ENCODE measurements around the gene GPC6.

The GPC6 gene

DNA sequence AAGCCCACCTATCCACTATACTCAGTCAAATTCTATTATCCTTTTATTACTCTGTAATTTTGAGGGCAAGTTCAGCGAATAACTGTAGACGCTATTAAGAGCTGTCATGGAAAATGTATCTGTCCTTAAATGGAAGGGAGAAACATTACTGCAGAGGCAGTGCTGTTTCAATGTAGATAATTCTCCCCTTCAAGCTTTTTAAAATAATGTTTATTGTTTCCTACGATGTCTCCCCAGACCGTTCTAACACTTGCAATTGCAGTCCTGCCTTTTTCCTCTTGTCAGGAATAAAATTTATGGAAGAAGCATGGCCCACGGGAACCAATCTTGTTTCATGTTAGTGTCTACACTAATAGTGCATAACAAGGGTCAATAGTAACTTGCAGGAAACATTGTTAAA is 159.5 kb downstream of the GPC6 start:
- DNase-seq, result no peak

DNA sequence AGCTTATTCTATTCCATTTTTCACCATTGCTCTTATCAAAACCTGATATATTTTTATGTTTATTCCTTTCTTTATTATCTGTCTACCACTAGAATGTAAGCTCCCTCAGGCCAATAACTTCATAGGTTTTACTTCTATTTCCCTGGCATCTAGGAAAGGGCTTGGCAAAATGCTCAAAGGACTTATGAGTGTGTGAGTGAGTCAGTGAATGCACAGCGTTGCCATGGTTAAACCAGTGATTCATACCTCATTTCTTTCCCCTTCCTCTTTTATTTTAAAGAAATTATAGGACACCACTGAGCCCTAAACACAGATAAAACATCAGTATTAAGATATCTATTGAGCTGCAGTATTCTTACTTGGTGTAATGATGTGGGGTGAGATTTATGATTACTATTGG is 162.1 kb downstream of the GPC6 start:
- DNase-seq, result no peak

DNA sequence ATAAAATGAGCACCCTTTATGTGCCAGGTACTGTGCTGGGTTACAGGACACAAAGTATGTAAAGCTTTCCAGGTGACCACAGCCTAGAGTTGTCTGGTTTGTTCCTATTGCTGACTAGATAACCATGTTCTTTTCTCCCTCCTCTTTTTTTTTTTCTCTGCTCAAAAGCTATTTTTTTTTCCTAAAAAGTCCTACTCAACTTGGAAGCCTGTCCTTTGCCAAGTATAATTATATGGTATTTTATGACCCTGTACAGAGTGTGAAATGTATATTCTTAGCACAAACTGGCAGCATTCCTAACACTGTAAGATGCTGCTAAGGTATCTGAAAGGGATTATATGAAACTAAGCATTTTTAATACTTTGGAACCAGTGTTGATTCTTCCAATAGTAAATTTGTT is 171.0 kb downstream of the GPC6 start:
- DNase-seq, result no peak

DNA sequence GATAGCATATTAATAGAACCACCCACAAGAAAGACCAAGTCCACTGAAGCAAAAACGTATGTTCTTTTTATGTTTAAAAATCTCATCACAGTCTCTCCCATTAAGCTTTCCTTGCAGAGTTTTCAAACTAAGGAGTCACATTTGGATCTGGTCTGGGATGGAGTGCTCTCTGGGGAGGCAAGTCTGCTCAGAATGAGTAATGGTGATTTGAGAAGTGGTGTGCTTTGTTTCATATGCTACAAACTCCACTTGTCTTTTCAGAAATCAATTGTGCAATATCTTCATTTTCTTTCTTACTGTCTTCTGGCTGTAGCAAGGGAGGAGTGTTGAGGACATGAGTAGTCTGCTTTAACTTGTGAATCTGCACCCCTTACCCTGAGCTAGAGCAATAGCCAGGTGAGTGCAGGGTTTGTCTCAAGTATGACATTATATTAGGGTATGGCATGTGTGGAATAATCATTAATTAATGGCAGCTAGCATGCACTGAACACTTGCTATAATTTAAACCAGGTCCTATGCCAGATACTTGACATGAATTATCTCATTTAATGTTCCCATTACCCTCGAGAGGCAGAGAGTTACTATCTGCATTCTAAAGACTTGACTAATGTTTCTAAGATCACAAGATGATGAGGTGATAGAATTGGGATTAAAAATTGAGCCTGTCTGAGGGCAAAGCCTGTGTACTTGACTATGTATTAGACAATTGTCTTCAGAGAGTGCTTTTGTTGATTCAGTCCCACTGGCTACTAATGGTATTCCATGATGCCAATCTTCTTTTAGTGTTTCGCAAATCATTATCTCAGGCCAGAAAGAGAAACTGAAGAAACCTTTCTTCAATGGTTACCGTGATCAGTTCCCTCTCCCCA is 171.8 kb downstream of the GPC6 start:
- DNase-seq, result no peak

DNA sequence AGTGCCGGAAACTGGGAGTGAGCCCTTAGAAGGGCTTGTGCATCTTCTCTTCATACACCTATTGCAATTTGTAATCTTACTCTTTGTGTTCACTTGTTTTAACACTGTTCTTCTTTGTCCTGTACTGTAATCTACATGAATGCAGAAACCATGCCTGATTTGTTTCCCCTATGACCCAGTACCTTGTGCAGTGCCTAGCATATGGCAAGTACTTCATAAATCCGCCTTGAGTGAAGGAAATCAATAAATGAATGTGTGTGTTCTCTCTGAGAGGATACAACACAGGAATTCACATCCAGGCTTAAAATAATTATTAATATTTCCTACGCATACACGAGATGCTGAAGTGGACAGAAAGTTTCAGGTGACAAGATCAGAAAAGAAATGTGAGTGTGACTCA is 172.6 kb downstream of the GPC6 start:
- no peak for DNase-seq

DNA sequence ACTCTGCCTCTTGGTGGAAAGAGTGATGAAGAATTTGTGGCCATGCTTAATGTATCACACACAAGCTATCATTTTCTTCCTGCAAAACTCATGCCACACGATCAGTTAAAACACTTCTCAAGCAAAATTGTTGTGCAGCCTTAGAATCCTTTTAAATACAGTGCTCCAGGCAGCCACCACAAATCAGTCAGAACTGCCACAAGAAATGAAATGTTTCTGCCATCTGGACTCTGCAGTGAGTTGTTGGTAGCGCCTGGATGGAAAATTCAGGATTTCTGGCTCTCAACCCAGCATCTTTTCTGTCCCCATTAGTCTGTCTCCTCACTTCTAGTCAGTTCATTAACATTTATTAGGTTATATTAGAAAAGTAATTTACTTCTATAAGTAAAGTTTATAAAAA is 179.5 kb downstream of the GPC6 start:
- no peak for DNase-seq

DNA sequence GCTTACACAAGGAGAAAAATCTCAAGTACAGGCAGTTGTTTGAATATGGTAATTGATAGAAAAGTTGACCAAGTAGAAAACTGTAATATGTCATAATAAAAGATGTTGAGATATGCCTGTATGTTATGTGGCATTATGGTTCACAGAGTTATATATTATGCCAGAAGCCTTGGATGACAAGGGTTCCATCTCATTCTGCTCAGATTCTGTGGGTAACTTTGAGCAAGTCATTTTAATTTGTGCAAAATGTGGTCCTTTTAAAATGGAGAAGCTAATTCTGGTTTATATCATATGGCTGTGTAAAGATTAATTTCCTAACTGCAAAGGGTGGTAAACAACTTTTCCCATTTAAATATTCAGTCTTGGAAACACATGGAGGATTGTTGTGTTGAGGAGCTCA is 180.9 kb downstream of the GPC6 start:
- DNase-seq, result no peak

DNA sequence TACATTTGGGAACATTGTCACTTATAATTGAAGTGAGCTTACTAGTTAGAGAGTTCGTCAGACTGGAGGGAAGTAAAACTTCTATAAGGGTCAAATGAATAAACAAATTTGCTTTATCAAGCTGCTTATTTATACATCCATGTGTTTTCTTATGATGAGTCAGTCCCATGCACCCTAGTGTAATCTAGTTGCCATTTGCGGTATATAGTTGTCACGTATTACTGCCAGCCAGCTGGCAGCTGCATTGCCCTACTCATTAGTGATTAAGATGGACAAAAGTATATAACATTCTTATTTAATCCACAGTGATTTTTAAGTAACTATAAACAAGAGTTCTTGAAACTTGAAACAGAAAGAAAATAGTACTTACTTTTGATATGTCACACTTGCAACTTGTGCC is 182.4 kb downstream of the GPC6 start:
- no peak for DNase-seq

DNA sequence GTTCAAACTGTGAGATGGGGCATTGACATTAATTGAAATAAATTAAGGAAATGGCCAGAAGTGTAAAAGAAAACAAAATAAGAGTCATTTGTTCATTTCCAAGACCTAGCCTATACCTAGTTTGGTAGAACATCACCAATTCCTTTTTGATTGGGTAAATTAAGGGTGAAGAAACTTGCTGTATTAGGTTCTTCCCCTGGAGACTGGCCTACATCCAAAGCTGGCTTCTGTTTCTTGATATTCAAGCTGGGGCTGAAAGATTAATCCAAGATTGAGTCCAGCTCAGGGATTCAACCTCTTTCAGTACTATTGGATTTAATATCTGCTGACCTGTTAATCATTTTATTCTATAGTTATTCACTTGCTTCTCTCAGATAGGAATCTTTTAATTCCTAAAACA is 183.2 kb downstream of the GPC6 start:
- no peak for DNase-seq

DNA sequence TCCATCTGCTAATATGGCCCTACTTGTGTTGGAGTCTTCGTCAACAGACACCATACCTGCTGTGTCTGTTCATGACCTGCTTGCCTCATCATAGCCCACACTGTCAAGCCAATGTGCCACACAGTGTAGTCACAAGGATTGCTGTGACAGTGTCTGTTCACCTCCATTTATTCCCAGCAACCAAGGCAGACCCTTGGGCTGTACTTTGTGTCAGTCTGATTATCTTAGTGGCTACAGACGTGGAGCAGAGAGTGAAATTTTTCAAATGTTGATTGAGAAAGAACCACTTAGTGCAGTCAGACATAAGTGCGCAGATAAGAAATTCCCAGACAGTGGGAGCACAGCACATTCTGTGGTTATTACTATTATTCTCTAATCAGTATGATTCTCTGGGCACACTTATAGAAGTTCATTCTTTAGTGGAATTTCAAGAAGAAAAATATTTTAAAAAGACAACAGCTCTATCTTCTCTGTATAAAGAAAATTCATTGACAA is 184.6 kb downstream of the GPC6 start:
- DNase-seq, result no peak

DNA sequence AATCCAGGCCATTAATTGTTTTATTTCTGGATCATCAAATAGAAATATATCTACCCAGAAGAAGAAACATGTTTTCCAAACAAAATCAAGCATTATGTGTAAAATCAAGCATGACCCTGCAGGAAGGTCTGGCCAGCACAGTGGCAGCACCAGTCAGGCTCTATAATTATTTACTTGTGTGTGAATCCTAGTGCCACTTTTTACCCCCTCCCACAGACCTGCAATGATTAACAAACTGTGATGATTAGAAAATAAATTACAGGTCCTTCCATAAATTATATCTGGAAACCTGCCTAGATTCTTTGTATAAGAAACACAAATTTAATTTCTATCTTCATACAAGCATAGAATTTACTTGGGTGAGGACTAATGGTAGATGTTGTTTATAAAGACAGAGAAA is 186.1 kb downstream of the GPC6 start:
- no peak for DNase-seq

DNA sequence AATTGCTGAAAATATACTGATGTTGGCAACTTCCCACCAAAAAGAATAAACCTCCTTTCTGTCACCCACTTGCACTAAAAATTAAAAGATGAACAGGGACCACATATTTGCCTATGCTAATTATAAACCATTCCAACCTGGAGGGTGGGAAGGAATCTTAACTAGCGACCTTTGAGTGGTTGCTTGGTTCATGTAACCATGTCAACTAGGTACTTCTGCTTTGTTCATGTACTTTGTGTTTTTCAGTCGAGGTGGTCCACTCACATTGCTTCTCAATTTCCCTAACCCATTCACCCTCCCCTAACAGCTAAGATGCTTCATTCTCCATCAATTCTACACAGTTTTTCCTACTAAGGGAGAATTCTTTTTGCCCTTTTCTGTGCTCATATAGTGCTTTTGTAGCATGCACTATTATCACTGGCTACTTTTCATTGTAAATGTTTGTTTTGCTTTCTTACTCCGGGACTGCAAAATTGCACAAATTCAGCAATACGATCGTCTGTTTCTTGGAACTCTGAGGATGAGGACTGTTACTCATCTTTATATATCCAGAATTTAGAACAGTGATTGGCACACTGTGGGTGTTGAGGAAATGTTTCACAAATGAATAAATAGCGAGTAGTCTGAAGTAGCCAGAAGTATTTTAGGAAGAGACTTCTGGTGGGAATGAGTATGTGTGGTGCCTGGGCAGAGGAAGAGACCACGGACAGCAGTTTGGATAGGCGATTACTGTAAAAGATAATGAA is 187.5 kb downstream of the GPC6 start:
- DNase-seq, result no peak

DNA sequence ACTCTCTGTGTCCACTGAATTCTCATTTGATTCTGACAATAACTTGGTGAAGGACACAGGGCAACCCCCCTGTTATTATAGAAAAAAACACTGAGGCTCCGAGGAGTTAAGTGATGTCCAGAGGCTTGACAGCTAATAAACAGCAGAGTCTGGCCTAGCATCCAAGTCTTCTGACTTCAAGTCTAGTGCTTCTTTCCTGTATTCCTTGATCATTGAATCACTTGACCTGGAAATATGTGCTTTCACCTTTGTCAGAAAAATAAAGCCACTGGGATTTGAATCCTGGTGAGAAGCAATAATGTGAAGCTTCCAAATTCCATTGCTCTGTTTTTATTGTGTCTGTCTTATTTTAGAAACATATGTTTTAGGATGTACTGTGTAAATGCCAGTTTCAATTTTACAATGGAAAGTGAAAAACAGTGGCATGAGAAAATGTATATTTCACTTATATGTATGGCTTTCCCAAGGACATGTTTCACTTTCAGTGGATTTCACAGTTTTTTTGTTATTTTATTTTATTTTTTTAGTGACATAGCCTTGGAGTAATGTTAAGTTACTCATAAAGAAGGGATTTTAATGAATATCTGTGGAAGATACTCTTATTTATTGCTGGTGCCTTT is 190.2 kb downstream of the GPC6 start:
- no peak for DNase-seq

DNA sequence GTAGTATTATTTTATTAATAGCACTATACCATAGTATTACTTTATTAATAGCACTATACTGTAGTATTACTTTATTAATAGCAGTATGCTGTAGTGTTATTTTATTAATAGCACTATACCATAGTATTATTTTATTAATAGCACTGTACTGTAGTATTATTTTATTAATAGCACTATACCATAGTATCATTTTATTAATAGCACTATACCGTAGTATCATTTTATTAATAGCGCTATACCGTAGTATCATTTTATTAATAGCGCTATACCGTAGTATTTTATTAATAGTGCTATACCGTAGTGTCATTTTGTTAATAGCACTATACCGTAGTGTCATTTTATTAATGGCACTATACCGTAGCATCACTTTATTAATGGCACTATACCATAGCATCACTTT is 191.8 kb downstream of the GPC6 start:
- DNase-seq, result no peak

DNA sequence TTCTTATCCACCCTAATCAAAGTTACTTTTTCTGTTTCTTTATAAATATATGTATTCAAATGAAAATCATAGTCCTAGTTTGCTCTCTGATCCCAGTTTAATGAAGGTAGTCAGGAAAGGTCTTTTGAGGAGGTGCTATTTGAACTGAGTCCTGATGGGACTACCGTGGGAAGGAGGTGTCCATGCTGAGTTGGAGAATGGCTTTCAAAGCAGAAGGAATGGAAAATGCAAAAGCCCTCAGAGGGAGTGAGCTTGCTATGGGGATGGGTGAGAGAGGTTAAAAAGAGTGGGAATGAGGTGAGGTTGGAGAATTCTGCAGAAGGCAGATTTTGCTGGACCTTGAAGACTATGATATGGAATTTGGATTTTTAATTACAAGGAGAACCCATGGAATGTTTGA is 193.6 kb downstream of the GPC6 start:
- no peak for DNase-seq

DNA sequence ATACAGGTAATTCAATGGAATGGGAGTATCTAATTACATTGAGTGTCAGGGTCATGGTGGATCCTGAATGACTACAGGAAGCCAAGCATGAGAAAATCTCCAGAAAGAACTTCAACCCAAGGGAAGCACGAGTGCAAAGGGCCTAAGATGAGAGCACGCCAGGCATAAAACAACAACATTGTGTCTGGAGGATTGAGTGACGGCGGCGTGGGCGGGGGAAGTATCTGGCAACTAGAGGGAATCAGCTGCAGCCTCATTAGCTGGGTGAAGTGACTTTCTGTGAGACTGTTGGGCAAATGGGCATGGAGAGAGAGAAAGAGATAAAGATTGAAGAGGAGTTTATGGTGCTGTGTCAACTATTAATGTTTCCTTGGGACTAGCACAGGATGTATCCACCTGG is 194.3 kb downstream of the GPC6 start:
- no peak for DNase-seq

DNA sequence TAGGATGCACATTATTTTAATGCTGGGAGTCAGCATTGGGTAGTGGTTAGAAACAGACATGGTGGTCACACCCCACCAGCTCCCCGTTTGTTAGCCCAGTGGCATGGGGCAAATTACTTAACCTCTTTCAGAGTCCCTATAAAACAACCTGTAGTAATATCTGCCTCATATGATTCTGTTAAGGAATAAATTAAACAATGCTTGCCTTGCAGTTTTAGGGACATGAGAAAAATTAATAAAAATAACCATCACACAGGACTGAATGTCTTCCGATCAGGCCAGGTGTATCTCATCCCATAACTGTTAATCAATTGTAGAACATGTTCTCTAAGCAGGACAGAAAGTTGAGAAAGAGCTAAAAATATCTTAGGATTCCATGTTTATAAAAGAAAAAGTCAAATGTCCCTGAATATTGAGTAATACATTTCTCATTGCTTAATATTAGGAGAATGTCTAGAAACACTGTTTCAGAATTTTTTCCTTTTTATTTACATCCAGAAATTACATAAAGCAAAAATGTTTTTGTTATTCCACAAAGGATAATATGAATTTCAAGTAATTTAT is 196.5 kb downstream of the GPC6 start:
- no peak for DNase-seq

DNA sequence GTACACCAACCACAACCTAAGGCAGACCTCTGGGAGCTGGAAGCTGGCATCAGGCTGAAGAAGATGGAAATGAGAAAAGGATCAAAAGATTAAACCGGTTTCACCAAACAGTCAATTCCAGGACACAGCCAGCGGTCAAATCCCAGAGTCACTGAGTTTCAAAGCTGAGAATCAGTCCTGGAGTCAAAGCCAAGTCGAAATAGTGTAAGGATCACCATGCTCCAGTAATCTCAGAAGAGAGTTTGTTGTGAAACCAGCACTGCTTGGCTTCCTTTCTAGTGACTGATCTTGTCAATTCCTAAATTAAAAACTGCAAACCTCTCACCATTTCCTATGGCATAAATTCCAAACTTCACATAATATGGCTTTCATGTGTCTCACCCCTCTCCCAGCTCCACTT is 198.8 kb downstream of the GPC6 start:
- DNase-seq, result no peak

DNA sequence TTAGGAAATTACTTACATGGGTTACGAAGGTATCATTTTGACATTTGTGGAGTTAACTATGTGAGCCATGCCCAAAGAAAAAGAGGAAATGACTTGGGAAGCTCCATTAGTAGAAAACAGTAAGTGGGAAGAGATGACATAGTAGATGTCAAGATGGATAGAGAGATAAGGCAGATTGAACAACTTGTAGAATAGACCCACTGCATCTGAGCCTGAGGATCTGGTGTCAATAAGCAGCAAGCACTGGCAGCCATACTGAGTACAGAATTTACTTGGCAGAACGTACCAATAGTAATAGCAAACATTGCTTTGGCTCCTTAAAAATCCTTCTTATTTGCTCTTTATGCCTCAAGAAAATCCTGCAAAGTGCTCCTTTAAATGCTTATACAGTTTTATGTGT is 203.8 kb downstream of the GPC6 start:
- no peak for DNase-seq

DNA sequence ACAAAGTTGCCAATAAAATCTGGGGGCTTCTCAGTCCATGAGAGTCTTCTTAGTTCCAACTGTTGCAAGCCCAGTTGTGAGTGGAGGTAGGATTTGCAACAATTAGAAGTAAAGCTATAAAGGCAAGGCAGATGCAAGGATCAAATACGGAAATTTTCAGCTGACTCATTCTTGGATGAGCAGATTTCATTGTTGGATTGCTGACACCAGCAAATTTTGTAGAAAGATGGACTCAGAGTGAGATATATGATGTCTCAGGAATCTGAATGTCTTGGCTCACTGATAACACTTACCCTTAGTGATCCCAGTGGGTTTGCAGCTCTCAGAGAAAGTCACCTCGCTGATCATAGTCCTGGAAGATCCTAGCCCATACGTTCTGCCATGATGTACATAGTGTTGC is 209.0 kb downstream of the GPC6 start:
- DNase-seq, result no peak

DNA sequence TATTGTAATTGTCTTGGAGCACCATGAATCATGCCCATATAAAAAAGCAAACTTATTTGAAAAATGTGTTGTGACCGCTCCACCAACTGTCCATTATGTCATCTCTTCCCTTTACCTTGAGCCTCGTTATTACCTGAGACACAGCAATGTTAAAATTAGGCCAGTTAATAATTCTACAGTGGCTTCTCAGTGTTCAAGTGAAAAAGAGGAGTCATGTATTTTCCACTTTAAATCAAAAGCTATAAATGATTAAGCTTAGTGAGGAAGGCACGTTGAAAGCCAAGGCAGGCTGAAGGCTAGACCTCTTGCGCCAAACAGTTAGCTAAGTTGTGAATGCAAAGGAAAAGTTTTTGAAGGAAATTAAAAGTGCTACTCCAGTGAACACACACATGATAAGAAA is 210.5 kb downstream of the GPC6 start:
- DNase-seq, result no peak

DNA sequence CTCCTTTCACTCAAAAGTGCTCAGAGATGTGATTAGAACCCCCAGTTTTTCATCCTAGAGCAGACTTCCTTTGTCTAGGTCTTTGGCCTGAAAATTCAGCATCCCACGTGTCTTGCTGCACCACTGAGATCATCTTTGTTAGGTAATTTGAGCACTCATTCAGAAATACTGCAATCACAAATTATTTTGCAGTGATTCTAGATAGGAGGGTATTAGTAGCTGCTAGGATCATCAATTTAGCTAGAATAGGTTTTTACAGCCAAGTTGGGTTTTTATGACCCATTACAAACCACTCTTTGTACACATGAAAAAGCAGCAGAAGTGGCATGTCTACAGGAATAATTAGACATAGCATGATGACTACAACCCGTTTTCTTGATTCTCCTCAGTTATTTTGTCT is 219.6 kb downstream of the GPC6 start:
- DNase-seq, result no peak

DNA sequence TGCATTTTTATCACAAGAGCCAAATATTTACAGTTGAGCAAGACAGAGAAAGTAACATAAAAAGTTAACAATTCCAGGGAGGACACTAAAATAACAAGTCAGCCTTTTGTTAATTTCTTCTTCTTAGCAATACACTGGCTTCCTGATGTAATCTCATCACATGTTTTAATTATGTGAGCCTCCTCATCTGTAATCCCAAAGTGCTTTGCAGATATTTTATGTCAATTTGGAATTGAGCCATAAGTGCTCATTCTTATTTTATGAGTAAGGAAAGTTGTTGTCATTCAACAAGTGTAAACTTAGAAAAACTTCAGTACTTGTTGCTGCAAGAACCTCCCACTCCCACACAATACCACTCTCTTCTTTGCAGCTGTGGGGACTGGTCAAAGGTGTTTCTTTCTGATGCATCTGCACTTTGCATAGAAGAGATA is 223.6 kb downstream of the GPC6 start:
- DNase-seq, result no peak

DNA sequence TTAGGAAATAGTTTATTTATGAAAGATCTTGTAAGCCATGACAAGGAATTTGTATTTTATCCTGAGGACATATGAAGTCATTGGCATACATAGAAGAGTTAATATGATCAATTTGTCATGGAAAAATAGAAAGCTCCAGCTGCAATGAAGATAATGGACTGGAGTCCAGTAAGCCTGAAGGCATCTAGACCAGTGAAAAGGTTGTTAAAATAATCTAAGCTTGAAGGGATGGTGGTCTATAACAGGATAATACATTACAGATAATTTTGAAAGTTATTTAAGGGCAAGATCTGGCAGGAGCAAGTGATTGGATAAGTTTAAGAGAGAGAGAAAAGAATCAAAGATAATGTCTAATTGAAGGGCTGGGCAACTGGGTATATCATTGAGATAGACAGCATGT is 224.2 kb downstream of the GPC6 start:
- no peak for DNase-seq
